Nephron (organoid): ENCODE results near the gene XCR1.

ENCODE experiments used
- H3K27ac Mint-ChIP-seq, 3 experiments: 2 replicates each; pipeline ENCODE4 v1.8.0; 2020; ENCODE audit warnings: mixed read lengths in 3 of 3, mild to moderate bottlenecking in 2 of 3, moderate library complexity in 1 of 3
- H3K27me3 Mint-ChIP-seq: 2 replicates; pipeline ENCODE4 v1.8.0; 2021; ENCODE audit warnings: low read depth, mild to moderate bottlenecking, moderate library complexity, mixed read lengths
- H3K36me3 Mint-ChIP-seq: 2 replicates; pipeline ENCODE4 v1.8.0; 2020; ENCODE audit warnings: low read depth, mixed read lengths
- H3K4me1 Mint-ChIP-seq: 2 replicates; pipeline ENCODE4 v1.8.0; 2020; ENCODE audit warnings: mixed read lengths
- H3K4me3 Mint-ChIP-seq, 3 experiments: 2 replicates each; pipeline ENCODE4 v1.8.0; 2020; ENCODE audit warnings: mild to moderate bottlenecking in 3 of 3, mixed read lengths in 3 of 3, moderate library complexity in 2 of 3
- H3K9me3 Mint-ChIP-seq: 2 replicates; pipeline ENCODE4 v1.8.0; 2020; ENCODE audit warnings: mixed read lengths
- TF ChIP-seq, protein P1 (sequence below), 3 experiments: fragments of 200-600 bp; sonication (generic); IDR thresholded peaks; one replicate each; pipeline ENCODE4 v1.5.0; 2021; ENCODE audit warnings: antibody characterized with exemption in 3 of 3; ENCODE audit not compliant: unreplicated experiment in 3 of 3

Gene XCR1

DNA sequence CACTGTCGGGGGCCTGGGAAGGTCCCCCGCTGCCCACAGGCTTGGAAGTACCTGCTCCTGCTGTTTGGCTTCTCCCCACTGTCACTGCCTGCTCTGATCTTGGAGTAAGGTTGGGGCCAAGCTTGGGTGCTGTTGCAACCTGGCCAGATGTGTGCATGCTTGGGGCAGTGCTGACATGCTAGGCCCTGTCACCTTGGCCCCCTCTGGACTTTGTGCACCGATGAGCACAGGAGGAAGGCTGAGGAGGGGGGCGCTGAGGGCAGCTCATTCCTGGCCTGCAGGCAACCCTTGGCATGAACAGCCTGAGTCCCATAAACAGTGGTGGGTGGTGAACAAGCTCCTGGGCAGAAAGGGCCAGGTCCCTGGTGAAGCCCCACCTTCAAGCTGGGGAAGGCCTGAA lies 4.0 kb upstream of the XCR1 start:
- Mint-ChIP-seq H3K27me3 (peaks cover 5% of the 10 kb centered on the region), H3K36me3 (no peaks in the 10 kb centered on the region), H3K4me3 (no peak overlapping the region), H3K27ac (no peak overlapping the region), H3K4me1 (peaks cover 4% of the 10 kb centered on the region), H3K9me3 (peaks cover 16% of the 10 kb centered on the region)
- TF ChIP-seq, protein P1, sequence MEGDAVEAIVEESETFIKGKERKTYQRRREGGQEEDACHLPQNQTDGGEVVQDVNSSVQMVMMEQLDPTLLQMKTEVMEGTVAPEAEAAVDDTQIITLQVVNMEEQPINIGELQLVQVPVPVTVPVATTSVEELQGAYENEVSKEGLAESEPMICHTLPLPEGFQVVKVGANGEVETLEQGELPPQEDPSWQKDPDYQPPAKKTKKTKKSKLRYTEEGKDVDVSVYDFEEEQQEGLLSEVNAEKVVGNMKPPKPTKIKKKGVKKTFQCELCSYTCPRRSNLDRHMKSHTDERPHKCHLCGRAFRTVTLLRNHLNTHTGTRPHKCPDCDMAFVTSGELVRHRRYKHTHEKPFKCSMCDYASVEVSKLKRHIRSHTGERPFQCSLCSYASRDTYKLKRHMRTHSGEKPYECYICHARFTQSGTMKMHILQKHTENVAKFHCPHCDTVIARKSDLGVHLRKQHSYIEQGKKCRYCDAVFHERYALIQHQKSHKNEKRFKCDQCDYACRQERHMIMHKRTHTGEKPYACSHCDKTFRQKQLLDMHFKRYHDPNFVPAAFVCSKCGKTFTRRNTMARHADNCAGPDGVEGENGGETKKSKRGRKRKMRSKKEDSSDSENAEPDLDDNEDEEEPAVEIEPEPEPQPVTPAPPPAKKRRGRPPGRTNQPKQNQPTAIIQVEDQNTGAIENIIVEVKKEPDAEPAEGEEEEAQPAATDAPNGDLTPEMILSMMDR (IDR thresholded peaks at IDR 0.05; ENCODE audit: unreplicated experiment in 3 of 3), result no peak

DNA sequence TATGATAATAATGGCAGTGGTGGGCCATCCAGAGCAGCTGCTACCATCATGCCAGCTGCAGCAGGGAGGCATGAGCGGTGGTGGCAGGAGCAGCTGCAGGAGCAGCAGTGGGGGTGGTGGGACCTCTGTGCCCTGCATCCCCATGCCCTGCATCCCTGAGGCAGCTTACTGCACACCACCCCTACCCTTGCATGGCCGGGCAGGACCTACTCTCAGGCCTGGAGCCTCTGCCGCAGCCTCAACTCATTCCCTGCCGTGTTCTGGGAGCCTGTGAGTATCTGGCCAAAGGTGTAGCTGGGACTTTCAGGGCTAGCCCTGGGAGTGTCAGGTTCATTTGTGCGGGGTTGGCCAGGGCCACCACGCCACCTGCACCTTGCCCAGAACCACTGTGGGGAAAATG lies 3.3 kb upstream of the XCR1 start:
- peaks cover 5% of the 10 kb centered on the region for H3K27me3 Mint-ChIP-seq
- no peak overlapping the region for H3K27ac Mint-ChIP-seq
- H3K36me3 Mint-ChIP-seq, result no peaks in the 10 kb centered on the region
- TF ChIP-seq, protein P1 (IDR thresholded peaks at IDR 0.05; ENCODE audit: unreplicated experiment in 3 of 3), result no peak
- H3K4me1 Mint-ChIP-seq, result peaks cover 4% of the 10 kb centered on the region
- peaks cover 16% of the 10 kb centered on the region for H3K9me3 Mint-ChIP-seq
- H3K4me3 Mint-ChIP-seq, result no peak overlapping the region

DNA sequence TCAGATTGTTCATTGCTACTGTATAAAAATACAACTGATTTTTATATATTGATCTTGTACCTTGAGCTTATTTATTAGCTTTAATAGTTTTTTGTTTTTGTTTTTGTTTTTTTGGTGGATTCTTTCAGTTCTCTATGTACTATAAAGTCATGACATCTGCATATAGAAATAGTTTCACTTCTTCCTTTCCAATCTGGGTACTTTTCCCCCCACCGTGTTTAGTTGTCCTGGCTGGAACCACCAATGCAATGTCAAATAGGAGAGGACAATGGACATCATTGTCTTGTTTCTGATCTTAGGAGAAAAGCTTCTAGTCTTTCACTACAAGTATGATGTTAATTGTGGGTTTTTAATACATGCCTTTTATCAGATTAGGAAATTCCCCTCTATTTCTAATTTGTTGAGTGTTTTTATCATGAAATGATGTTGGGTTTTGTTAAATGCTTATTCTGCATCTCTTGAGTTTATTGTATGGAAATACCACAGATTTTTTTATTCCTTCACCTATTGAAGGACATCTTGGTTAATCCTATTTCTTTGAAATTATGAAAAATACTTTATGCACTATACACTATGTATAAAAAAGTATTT lies 2.8 kb upstream of the XCR1 start:
- TF ChIP-seq, protein P1 (IDR thresholded peaks at IDR 0.05; ENCODE audit: unreplicated experiment in 3 of 3), result no peak
- Mint-ChIP-seq H3K27me3 (peaks cover 5% of the 10 kb centered on the region), H3K4me3 (no peak overlapping the region), H3K4me1 (peaks cover under 1% of the 10 kb centered on the region), H3K36me3 (no peaks in the 10 kb centered on the region), H3K27ac (no peak overlapping the region), H3K9me3 (peaks cover 16% of the 10 kb centered on the region)

DNA sequence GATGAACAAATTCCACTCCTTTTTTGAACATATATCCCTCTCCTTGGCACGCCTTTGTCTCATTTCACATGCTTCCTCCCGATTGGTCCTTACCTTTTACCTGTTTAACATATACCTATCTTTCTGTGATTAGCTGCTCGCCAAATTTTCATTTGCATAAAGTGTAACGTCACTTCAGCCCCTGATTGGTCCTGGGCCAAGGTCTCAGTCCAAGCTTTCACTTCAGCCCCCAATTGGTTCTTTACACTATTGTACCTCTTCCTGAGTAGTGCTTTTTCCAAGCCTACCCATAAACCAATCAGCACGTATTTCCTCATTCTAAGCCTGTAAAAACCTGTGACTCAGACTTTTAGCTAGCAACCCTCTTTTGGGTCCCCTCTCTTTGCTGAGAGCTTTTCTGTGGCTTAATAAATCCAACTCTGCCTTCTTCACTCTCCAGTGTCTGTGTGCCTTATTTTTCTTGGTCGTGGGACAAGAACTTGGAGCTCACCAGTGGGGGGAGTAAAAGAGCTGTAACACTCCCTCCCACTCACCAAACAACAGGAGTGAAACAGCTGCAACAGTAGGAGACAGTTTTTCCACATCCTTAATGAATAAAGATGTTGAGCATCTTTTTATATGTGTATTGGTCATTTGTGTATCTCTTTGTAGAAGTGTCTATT lies 584 bp upstream of the XCR1 start:
- Mint-ChIP-seq H3K36me3 (no peaks in the 10 kb centered on the region), H3K27me3 (peaks cover 5% of the 10 kb centered on the region), H3K9me3 (peaks cover 16% of the 10 kb centered on the region), H3K4me1 (no peaks in the 10 kb centered on the region), H3K4me3 (no peak overlapping the region), H3K27ac (no peak overlapping the region)
- TF ChIP-seq, protein P1 (IDR thresholded peaks at IDR 0.05; ENCODE audit: unreplicated experiment in 3 of 3), result no peak

DNA sequence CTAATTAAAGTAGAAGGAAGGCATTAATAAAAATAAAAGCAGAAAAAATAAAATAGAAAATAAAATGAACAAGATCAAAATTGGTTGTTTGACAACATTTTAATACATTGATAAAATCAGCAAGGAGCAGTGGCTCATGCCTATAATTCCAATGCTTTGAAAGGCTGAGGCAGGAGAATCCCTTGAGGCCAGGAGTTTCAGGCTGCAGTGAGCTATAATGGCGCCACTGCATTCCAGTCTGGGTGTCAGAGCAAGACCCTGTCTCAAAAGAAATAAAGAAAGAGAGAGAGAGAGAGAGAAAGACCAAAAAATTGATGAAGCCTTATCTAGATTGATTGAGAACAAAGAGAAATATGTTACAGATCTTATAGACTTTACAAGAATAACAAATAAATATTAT lies 2.1 kb downstream of the XCR1 start:
- Mint-ChIP-seq H3K4me1 (no peaks in the 10 kb centered on the region), H3K27ac (no peak overlapping the region), H3K4me3 (no peak overlapping the region), H3K36me3 (no peaks in the 10 kb centered on the region), H3K9me3 (peaks cover 18% of the 10 kb centered on the region), H3K27me3 (peaks cover 5% of the 10 kb centered on the region)
- TF ChIP-seq, protein P1 (IDR thresholded peaks at IDR 0.05; ENCODE audit: unreplicated experiment in 3 of 3), result no peak

GRCh38 chr3:46024131-46024530 lies 3.2 kb downstream of the XCR1 start:
- Mint-ChIP-seq H3K4me1 (no peaks in the 10 kb centered on the region), H3K9me3 (peaks cover 19% of the 10 kb centered on the region), H3K4me3 (no peak overlapping the region), H3K27me3 (peaks cover 5% of the 10 kb centered on the region), H3K27ac (no peak overlapping the region), H3K36me3 (no peaks in the 10 kb centered on the region)
- TF ChIP-seq, protein P1 (IDR thresholded peaks at IDR 0.05; ENCODE audit: unreplicated experiment in 3 of 3), result no peak
